HG02610 (cell line): ENCODE results near the gene U2SURP.

ENCODE experiments used
- ATAC-seq: cut with Tn5 transposase; IDR thresholded peaks from one replicate; pipeline ENCODE4 v1.9.1; 2021; ENCODE audit warnings: mild to moderate bottlenecking, moderate library complexity; ENCODE audit not compliant: unreplicated experiment

Gene U2SURP

GRCh38 chr3:143001369-143002082 lies at the start of gene U2SURP:
U2SURP (plus strand) TSS chr3:143001570; CDS start chr3:143001629, 59 bp downstream.
- peak; percentile 86 for ATAC-seq

- no peak for ATAC-seq
These were observed 49.6 kb upstream of the U2SURP start for GRCh38 chr3:142951794-142952193.

GRCh38 chr3:142952272-142953193 lies 48.8 kb upstream of the U2SURP start:
- ATAC-seq: no peak

GRCh38 chr3:142953443-142953842 lies 47.9 kb upstream of the U2SURP start:
- no peak for ATAC-seq

- ATAC-seq: no peak
These were observed 42.7 kb upstream of the U2SURP start for GRCh38 chr3:142958707-142959106.

- ATAC-seq: no peak
These were observed 41.0 kb upstream of the U2SURP start for GRCh38 chr3:142960322-142960850.

- ATAC-seq: no peak
These were observed 39.8 kb upstream of the U2SURP start for GRCh38 chr3:142961539-142961938.

GRCh38 chr3:142962175-142962519 lies 39.2 kb upstream of the U2SURP start:
- no peak for ATAC-seq

- ATAC-seq: no peak
These were observed 38.7 kb upstream of the U2SURP start for GRCh38 chr3:142962520-142963233.

- no peak for ATAC-seq
These were observed 38.2 kb upstream of the U2SURP start for GRCh38 chr3:142963234-142963515.

- no peak for ATAC-seq
These were observed 37.6 kb upstream of the U2SURP start, which contains the start of gene PAQR9 for GRCh38 chr3:142963516-142964448. PAQR9 (minus strand) TSS chr3:142963674; CDS start chr3:142963336, 338 bp downstream.

- no peak for ATAC-seq
These were observed 35.8 kb upstream of the U2SURP start for GRCh38 chr3:142965581-142965980.

- ATAC-seq: no peak
These were observed 34.6 kb upstream of the U2SURP start for GRCh38 chr3:142966808-142967207.

GRCh38 chr3:142968319-142969025 lies 32.9 kb upstream of the U2SURP start:
- ATAC-seq: no peak

GRCh38 chr3:142971431-142971830 lies 29.9 kb upstream of the U2SURP start:
- ATAC-seq: no peak

GRCh38 chr3:142972092-142972753 lies 29.1 kb upstream of the U2SURP start:
- ATAC-seq: no peak

GRCh38 chr3:142973217-142974009 lies 28.0 kb upstream of the U2SURP start:
- ATAC-seq: no peak

- ATAC-seq: no peak
These were observed 25.9 kb upstream of the U2SURP start for GRCh38 chr3:142975316-142975995.
